ENCODE measurements around the gene PTPRN2.

Gene PTPRN2

GRCh38 chr7:158400601-158401225 is 186.9 kb downstream of the PTPRN2 start:
- no peak for DNase-seq (ENCODE audit: low read depth)
- H3K4me3 ChIP-seq (ENCODE audit: low read depth, low read length): no peak overlapping the region
- TF ChIP-seq CTCF (IDR thresholded peaks at IDR 0.05; ENCODE audit: low read depth, low read length) (no peak), MYC (IDR thresholded peaks at IDR 0.05; ENCODE audit: low read depth, low read length) (no peak), MAX (IDR thresholded peaks at IDR 0.05; ENCODE audit: low read depth, low read length) (no peak), POLR2A (IDR thresholded peaks at IDR 0.05; ENCODE audit: extremely low read depth, insufficient read length) (no peak)

GRCh38 chr7:158399762-158400161 is 187.9 kb downstream of the PTPRN2 start:
- DNase-seq (ENCODE audit: low read depth): no peak
- no peak for TF ChIP-seq POLR2A (IDR thresholded peaks at IDR 0.05; ENCODE audit: extremely low read depth, insufficient read length)
- no peak for TF ChIP-seq MAX (IDR thresholded peaks at IDR 0.05; ENCODE audit: low read depth, low read length)
- no peak for TF ChIP-seq MYC (IDR thresholded peaks at IDR 0.05; ENCODE audit: low read depth, low read length)
- TF ChIP-seq CTCF (IDR thresholded peaks at IDR 0.05; ENCODE audit: low read depth, low read length): no peak
- H3K4me3 ChIP-seq (ENCODE audit: low read depth, low read length): no peak overlapping the region

- no peak overlapping the region for H3K4me3 ChIP-seq (ENCODE audit: low read depth, low read length)
- DNase-seq (ENCODE audit: low read depth): no peak
- TF ChIP-seq MAX (IDR thresholded peaks at IDR 0.05; ENCODE audit: low read depth, low read length): no peak
- no peak for TF ChIP-seq POLR2A (IDR thresholded peaks at IDR 0.05; ENCODE audit: extremely low read depth, insufficient read length)
- no peak for TF ChIP-seq MYC (IDR thresholded peaks at IDR 0.05; ENCODE audit: low read depth, low read length)
- no peak for TF ChIP-seq CTCF (IDR thresholded peaks at IDR 0.05; ENCODE audit: low read depth, low read length)
Measured at GRCh38 chr7:158398750-158399149, 188.9 kb downstream of the PTPRN2 start.

DNA sequence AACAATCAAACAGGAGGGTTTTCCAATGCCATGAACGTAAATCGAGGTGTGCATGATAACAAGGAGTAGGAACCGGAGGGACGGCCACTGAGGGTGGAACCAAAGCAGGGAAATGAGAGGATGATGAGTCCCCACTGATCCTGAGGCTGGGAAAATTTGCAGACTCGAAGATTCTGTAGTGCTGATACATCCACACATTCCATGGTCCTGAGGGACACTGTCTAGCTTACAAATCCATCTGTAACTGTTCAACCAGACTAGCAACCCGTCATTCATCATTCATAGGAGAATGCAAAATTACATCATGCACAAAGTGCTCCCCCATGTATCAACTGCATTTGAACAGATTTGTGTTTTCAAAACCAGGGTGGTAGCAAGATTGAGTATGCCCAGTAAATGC is 189.7 kb downstream of the PTPRN2 start:
- TF ChIP-seq CTCF (IDR thresholded peaks at IDR 0.05; ENCODE audit: low read depth, low read length) (no peak), MYC (IDR thresholded peaks at IDR 0.05; ENCODE audit: low read depth, low read length) (no peak), MAX (IDR thresholded peaks at IDR 0.05; ENCODE audit: low read depth, low read length) (no peak), POLR2A (IDR thresholded peaks at IDR 0.05; ENCODE audit: extremely low read depth, insufficient read length) (no peak)
- DNase-seq (ENCODE audit: low read depth): no peak
- H3K4me3 ChIP-seq (ENCODE audit: low read depth, low read length): no peak overlapping the region

- no peak overlapping the region for H3K4me3 ChIP-seq (ENCODE audit: low read depth, low read length)
- TF ChIP-seq CTCF (IDR thresholded peaks at IDR 0.05; ENCODE audit: low read depth, low read length) (no peak), POLR2A (IDR thresholded peaks at IDR 0.05; ENCODE audit: extremely low read depth, insufficient read length) (no peak), MAX (IDR thresholded peaks at IDR 0.05; ENCODE audit: low read depth, low read length) (no peak), MYC (IDR thresholded peaks at IDR 0.05; ENCODE audit: low read depth, low read length) (no peak)
- DNase-seq (ENCODE audit: low read depth): peak; percentile 40
Measured at GRCh38 chr7:158396982-158397862, 190.4 kb downstream of the PTPRN2 start.
